Gastrocnemius medialis (tissue), 4 donors: ENCODE results near the gene SF3A1. TPM values are rescaled to one million over a fixed set of nuclear protein-coding genes. Genes with fewer than 3 reads are reported as not detected.

Source experiments
- ATAC-seq, 2 donors: fragments of 150-250 bp; one replicate each; pipeline ENCODE4 v1.9.1; 2016
- DNase-seq, 2 donors: peaks; one replicate each; pipeline ENCODE4 v3.0.0-alpha.2; 2019
- H3K27ac ChIP-seq, 4 donors: fragments of 200-600 bp; sonication (generic); 1 replicate in 1 of 4; 2 replicates in 3 of 4; pipeline ENCODE4 v1.5.1; 2016 to 2018; ENCODE audit warnings: mild to moderate bottlenecking in 2 of 4, moderate library complexity in 1 of 4
- H3K27me3 ChIP-seq, 3 donors: fragments of 200-600 bp; sonication (generic) in 2 of 3; 1 replicate in 1 of 3; 2 replicates in 2 of 3; pipeline versions ENCODE4 v1.5.1 to v1.6.0; 2016 to 2019; ENCODE audit warnings: mild to moderate bottlenecking in 1 of 3, moderate library complexity in 1 of 3
- H3K36me3 ChIP-seq, 2 donors: fragments of 200-600 bp; sonication (generic) in 1 of 2; one replicate each; pipeline ENCODE4 v1.5.1; 2017 to 2018
- H3K4me1 ChIP-seq, 2 donors: fragments of 200-600 bp; sonication (generic) in 1 of 2; one replicate each; pipeline ENCODE4 v1.5.1; 2016 to 2017; ENCODE audit warnings: mild to moderate bottlenecking in 2 of 2
- H3K4me3 ChIP-seq, 4 donors: fragments of 200-600 bp; sonication (generic) in 3 of 4; 1 replicate in 1 of 4; 2 replicates in 3 of 4; pipeline ENCODE4 v1.5.1; 2016 to 2019; ENCODE audit warnings: mild to moderate bottlenecking in 2 of 4
- H3K9me3 ChIP-seq, 3 donors: fragments of 200-600 bp; sonication (generic) in 2 of 3; 1 replicate in 1 of 3; 2 replicates in 2 of 3; pipeline ENCODE4 v1.5.1; 2016 to 2019
- CTCF ChIP-seq, 5 experiments: fragments of 450-650 bp in 3 of 5; fragments of 200-600 bp in 2 of 5; sonication (generic) in 2 of 5; IDR thresholded peaks in 4 of 5; conservative IDR thresholded peaks in 1 of 5; 1 replicate in 4 of 5; 2 replicates in 1 of 5; pipeline ENCODE4 v1.5.1; 2016 to 2019; ENCODE audit warnings: antibody characterized with exemption in 5 of 5, mild to moderate bottlenecking in 3 of 5, moderate library complexity in 3 of 5
- POLR2A ChIP-seq, 2 donors: fragments of 450-650 bp; IDR thresholded peaks; one replicate each; pipeline ENCODE4 v1.6.1; 2017; ENCODE audit warnings: antibody characterized with exemption in 2 of 2, mild to moderate bottlenecking in 2 of 2, moderate library complexity in 2 of 2
- in situ Hi-C, 4 donors: fragments of 200-750 bp; cut with MboI; loops; one replicate each; pipeline versions ENCODE4 v1.15.0 to v1.8.0; 2017; ENCODE audit warnings: low sequenced_read_pairs in 4 of 4
- intact Hi-C: fragments of 100-400 bp; cut with DNase I; formaldehyde crosslinking; loops from one replicate; pipeline ENCODE4 v1.15.1; 2023; ENCODE audit warnings: low total_unique reads
- total RNA-seq, 4 donors: library from RNA; depleted of rRNA; stranded (reverse); fragments of >200 nt; gene quantifications; one replicate each; pipeline versions ENCODE4 v1.1.0 to v1.2.3, GENCODE V29; 2016

Gene SF3A1
- total RNA-seq, 4 donors from 2014 or later, result 36.0 to 145 (median 94.5) TPM

- H3K27ac ChIP-seq, result no peak overlapping the region
- DNase-seq (no peak), ATAC-seq (no peak)
- H3K27me3 ChIP-seq, result no peaks in the 10 kb centered on the region
- intact Hi-C loops, result loop anchor here (10.0 kb wide), 1 partner anchor 199 kb away; no protein-coding TSS in a partner anchor
- H3K4me1 ChIP-seq, result peaks cover 5 to 18% of the 10 kb centered on the region in 2 donors
- TF ChIP-seq CTCF (IDR thresholded peaks at IDR 0.05 in 4 of 5, conservative IDR thresholded peaks at IDR 0.05 in 1 of 5), result no peak
- no peak for TF ChIP-seq POLR2A (IDR thresholded peaks at IDR 0.05)
- in situ Hi-C loops, result loop anchor here in 2 of 4 donors (10.0 kb wide), 2 partner anchors 99 to 109 kb away; partner anchors contain the start of genes RNF215 (in 1 of the 2) and SEC14L2 (in 1 of the 2)
- H3K36me3 ChIP-seq, result no peaks in the 10 kb centered on the region
- H3K9me3 ChIP-seq, result no peaks in the 10 kb centered on the region
- H3K4me3 ChIP-seq, result no peak overlapping the region
Observed at GRCh38 chr22:30285176-30285845, 71.4 kb downstream of the SF3A1 start.

DNA sequence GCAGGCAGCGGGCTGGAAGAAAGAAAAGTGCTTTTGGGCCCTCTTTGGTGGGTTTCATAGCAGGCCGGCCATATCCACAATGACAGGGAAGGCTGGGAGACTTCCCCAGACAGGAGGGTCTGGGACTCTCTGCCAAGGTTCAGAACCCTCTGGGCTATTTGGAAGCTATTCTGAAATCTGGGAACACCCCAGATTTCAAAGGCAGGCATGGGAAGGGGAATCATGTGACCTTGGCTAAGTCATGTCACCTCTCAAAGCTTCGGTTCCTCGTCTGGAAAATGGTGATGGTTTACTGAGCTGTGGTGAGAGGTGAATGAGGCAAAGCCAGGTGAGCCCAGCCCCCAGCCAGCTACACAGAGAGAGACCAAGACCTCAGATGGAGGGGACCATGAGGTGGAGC lies 72.0 kb downstream of the SF3A1 start:
- H3K36me3 ChIP-seq, result no peaks in the 10 kb centered on the region
- in situ Hi-C loops, result loop anchor here in 3 of 4 donors (5.0 to 10.0 kb wide), 3 partner anchors 100 to 110 kb away; partner anchors contain the start of genes RNF215 (in 1 of the 3) and SEC14L2 (in 1 of the 3)
- no peaks in the 10 kb centered on the region for H3K27me3 ChIP-seq
- intact Hi-C loops, result loop anchor here (10.0 kb wide), 1 partner anchor 200 kb away; no protein-coding TSS in a partner anchor
- ATAC-seq (no peak), DNase-seq (no peak)
- H3K4me3 ChIP-seq, result no peak overlapping the region
- TF ChIP-seq POLR2A (IDR thresholded peaks at IDR 0.05) (no peak), CTCF (IDR thresholded peaks at IDR 0.05 in 4 of 5, conservative IDR thresholded peaks at IDR 0.05 in 1 of 5) (no peak)
- peaks cover 0 to 15% of the 10 kb centered on the region in 2 donors for H3K4me1 ChIP-seq
- H3K9me3 ChIP-seq, result no peaks in the 10 kb centered on the region
- no peak overlapping the region for H3K27ac ChIP-seq

DNA sequence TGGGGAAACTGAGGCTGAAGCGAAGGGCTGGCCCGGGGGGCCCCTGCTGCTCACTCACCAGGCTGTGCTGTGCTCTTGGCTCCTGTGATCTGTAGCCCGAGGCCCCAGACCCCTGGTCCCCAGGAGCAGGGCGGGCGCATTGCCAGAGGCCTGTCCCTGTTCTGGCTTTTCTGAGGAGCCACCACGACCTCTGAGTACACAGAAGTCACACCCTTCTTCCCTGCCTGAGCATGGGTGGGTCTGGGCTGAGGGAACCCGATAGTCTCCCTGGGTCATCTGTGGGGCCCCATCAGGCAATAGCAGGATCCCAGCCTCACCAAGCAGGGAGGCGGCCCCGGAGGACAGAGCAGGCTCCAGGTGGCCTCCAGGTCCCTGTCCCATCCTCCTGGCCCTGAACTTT lies 72.5 kb downstream of the SF3A1 start:
- Histone ChIP-seq H3K36me3 (no peaks in the 10 kb centered on the region), H3K4me1 (peaks cover 0 to 15% of the 10 kb centered on the region in 2 donors), H3K4me3 (no peak overlapping the region), H3K27ac (no peak overlapping the region), H3K9me3 (no peaks in the 10 kb centered on the region), H3K27me3 (no peaks in the 10 kb centered on the region)
- intact Hi-C loops (loop anchor here (10.0 kb wide), 1 partner anchor 201 kb away; no protein-coding TSS in a partner anchor), in situ Hi-C loops (loop anchor here in 3 of 4 donors (5.0 to 10.0 kb wide), 3 partner anchors 101 to 111 kb away; partner anchors contain the start of genes RNF215 (in 1 of the 3) and SEC14L2 (in 1 of the 3))
- TF ChIP-seq POLR2A (IDR thresholded peaks at IDR 0.05), result no peak
- ATAC-seq, result no peak
- no peak for DNase-seq

- in situ Hi-C loops, result loop anchor here in 3 of 4 donors (5.0 to 10.0 kb wide), 3 partner anchors 101 to 111 kb away; partner anchors contain the start of genes RNF215 (in 1 of the 3) and SEC14L2 (in 1 of the 3)
Observed at GRCh38 chr22:30283342-30283741, 73.4 kb downstream of the SF3A1 start.

More at GRCh38 chr22:30283342-30283741, 73.4 kb downstream of the SF3A1 start:
- DNase-seq (no peak), ATAC-seq (no peak)
- H3K27ac ChIP-seq, result no peak overlapping the region
- H3K36me3 ChIP-seq, result no peaks in the 10 kb centered on the region
- H3K27me3 ChIP-seq, result no peaks in the 10 kb centered on the region
- no peak overlapping the region for H3K4me3 ChIP-seq
- no peaks in the 10 kb centered on the region for H3K9me3 ChIP-seq
- peaks cover 0 to 8% of the 10 kb centered on the region in 2 donors for H3K4me1 ChIP-seq
- intact Hi-C loops, result loop anchor here (10.0 kb wide), 1 partner anchor 201 kb away; no protein-coding TSS in a partner anchor
- TF ChIP-seq CTCF (IDR thresholded peaks at IDR 0.05 in 4 of 5, conservative IDR thresholded peaks at IDR 0.05 in 1 of 5) (no peak), POLR2A (IDR thresholded peaks at IDR 0.05) (no peak)
